Dedifferentiated amniotic fluid mesenchymal stem cell (primary cell): ENCODE results near the gene KYNU.

Experiments used
- DNase-seq: peaks from one replicate; pipeline ENCODE4 v3.0.0-alpha.2; 2016; ENCODE audit errors: extremely low spot score

The KYNU gene

DNA sequence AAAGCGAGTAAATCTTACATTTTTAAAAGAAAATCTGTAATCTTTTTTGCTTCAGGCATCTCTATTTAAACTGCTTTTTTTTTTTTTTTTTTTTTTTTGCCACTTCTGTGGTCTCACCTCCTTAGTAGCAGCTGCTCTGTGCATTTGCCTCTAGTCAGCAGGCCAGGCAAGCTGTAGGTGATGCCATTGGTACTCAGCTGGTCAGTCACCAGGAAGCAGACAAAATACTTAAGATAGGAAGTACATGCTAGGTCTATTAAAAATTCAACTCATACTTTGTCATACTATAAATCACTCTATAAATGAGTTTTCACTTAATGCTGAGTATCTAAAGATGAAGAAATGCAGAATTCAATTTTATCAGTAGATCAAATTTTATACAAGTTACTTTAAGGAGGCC, 83.7 kb downstream of the KYNU start:
- DNase-seq: no peak

GRCh38 chr2:142965443-142965842, 88.0 kb downstream of the KYNU start:
- no peak for DNase-seq

- no peak for DNase-seq
Observed at GRCh38 chr2:142966284-142966683, 88.8 kb downstream of the KYNU start.

DNA sequence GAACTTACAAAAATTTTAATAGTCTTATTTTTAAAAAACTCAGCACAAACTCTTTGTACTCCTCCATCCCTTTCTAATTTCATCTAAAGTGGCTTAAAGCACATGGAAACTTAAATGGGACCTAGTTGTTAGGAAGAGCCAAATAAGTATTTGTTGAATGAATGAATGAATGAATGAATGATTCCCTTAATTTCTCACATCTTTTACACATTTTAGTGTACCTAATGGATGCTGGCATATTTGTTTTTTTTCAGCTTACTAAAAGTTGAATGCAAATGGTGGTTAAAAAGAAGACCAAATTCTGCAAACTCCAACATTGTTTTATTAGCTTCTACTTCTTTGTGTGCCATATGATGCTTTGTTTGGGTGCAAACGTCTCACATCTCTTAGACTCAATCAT, 89.6 kb downstream of the KYNU start:
- no peak for DNase-seq

DNA sequence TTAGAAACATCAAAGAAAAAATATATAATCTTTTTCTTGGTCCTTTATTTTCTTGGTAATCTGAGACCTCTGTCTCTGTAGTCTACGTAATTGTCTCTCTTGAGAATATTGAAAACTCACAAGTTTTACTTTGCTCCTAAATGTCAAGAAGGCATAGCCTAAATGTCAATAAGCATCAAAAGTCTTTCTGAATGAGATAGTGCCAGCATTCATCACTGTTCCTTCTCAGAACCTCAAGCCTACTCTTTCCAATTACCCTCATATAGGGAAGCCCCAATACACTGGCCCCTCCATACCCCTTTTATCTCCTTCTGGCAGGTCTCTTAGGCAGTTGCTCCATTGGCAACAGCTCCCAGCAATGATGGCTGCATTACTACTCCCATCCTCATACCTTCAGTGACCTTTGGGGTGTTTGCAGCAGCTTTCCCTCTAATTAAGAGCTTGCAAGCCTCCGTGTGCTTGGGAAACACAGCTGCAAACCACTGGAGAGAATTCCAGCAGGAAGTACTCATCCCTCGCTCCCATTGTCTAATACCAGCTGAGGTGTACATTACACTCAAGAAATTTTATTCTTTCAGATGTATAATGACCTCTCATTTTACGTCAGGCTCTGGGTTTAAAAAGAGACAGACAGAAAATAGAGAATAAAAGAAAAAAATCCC, 95.8 kb downstream of the KYNU start:
- no peak for DNase-seq

GRCh38 chr2:142973822-142974207, 96.4 kb downstream of the KYNU start:
- no peak for DNase-seq

DNA sequence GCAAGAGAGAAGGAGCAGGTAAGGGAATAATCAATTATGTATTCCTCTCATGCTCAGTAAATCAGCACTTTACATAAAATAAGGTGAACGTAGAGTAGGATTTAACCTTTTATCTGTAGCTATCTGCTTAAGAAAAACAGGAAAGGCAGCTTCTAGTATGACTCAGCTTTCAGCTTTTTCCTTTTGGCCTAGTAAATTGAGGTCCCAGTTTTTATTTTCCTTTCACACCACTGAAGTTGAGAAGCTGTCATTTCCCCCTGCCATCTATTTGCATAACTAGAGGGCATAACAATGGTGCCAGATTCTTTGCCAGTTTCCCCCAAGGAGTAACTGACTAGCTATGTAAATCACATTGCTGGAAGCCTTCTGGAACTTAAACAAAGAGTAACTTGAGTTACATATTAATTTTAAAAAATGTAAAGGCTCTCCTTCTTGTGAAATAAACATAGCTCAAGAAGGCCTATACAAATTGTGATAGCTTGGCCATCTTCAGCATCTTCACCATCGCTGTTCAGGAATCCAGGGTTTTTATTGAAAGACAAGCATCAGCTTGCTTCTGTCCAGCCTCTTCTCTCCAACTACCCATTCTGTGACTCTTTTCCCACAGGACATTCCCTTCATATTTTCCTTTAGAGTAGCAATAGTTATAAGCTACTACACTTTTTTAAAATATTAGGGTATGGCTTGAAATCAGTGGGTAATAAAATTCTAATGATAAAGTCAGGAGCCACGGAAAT, 97.0 kb downstream of the KYNU start:
- no peak for DNase-seq

DNA sequence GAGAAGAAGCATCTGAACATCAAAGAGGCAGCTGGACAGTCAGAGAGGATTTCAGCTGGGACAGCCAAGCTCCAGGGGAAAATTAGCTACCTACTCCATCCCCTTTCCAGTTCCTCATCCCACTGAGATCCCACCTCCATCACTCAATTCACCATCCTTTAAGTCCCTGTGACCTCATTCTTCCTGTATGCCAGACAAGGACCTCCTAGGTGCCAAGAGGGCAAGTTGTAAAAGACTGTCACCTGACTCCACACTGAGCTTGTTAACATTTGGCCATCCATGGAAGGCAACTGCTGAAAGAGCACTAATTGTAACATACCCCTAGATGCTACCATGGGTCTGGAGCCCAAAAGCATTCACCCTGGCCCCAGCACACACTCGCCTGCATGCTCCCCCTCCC, 97.8 kb downstream of the KYNU start:
- no peak for DNase-seq

GRCh38 chr2:142980246-142981068, 103.0 kb downstream of the KYNU start:
- peak; percentile 55 for DNase-seq

- no peak for DNase-seq
Observed at GRCh38 chr2:142981069-142981378, 103.6 kb downstream of the KYNU start.

GRCh38 chr2:142981756-142982155, 104.3 kb downstream of the KYNU start:
- no peak for DNase-seq

DNA sequence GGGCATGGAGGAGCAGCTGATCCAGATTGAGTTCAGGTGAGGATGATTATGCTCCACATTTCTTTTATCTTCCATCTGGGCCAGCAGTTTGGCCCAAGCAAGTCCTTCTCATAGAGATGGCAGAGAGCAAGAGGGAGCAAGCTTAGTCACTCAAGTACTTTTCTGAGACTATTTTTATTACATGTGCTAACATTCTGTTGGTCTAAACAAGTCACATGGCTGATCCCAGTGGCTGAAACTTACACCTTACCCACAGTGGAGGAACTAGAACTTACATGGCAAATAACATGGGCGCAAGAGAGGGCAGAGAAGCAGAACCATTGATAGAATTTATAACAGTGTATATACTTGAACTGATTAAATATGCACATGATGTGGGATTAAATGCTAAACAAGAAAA, 105.7 kb downstream of the KYNU start:
- DNase-seq: no peak

- DNase-seq: no peak
Observed at GRCh38 chr2:142984657-142985056, 107.2 kb downstream of the KYNU start.

- DNase-seq: no peak
Observed at GRCh38 chr2:142987044-142987443, 109.6 kb downstream of the KYNU start.

DNA sequence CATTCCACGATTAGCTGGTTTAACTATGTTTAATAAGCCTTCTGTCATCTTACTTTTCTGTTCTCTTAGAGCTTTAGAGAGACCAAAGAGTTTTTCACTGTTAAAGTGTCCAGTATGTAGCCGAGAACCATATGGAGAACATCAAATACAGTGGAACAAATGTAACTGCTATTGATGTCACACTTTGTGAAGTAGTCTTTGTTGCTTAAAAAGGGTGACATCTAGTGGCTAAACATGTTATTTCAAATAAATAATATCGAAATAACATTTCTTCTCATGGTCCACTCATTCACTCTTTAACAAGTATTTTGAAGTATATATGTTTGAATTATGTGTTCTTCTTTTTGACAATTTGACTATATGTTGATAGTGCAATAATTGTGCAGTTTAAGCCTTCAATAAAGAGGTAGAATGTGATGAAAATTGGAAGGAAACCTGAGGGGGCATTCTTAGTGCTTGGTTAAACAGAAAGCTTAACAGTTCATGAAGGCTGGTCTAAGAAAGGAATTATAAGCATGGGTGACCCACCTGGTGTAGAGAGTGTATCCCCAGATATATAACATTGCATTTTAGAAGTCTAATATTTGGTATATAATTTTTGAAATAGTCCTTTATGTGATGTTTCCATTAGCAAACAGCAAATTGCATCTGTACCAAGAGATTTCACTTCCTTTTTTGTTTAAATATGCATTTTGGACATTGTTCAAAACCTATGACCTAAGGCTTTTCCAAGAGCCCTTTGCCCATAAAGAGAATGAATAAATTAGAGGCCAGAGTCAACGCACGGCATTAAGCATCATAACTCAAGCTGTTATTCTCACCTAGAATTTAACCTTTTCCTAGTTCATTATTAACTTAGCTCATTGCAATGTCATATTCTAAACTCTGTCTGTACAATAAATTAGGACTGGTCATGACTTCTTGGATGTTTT, 112.1 kb downstream of the KYNU start:
- peak; percentile 64 for DNase-seq

- no peak for DNase-seq
Observed at GRCh38 chr2:142991295-142991694, 113.8 kb downstream of the KYNU start.

GRCh38 chr2:142992840-142993239, 115.4 kb downstream of the KYNU start:
- no peak for DNase-seq

DNA sequence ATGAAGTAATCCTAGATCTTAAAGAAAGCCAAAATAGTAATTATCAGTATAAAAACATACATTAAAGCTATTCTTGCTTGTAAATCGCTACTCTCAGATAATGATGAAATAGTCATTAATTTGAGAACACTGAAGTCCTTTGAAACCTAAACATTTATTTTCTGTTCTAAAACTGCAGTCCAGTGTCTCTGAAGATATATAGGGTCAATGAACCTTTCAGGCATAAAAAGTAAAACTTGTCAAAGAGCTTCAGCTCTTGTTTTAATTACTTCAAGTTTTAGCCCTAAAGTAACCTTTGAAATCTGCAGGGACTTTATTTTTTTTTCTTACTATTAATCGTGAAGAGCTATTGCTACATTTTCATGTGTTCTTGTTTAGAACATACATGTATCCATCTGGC, 116.3 kb downstream of the KYNU start:
- no peak for DNase-seq

- DNase-seq: no peak
Observed at GRCh38 chr2:142994665-142995064, 117.2 kb downstream of the KYNU start.

- DNase-seq: no peak
Observed at GRCh38 chr2:142997231-142997630, 119.8 kb downstream of the KYNU start.

DNA sequence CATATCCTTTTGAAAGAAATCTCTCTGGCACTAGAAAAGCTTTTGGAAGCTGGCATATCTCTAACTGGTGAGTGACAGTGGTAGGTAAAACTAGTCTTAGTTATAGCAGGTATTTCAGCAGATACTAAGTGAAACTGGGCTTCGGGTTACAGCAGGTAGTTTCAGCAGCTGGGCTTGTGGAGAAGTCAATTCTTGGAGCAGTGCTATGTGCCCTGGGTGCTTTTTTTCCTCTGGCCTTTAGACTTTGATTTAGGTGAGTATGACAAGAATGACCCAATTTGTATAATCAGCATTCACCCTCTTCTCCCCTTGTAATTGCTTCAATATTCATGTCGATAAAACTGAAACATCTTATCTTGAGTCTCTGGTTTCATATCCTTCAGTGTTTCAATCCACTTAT, 123.1 kb downstream of the KYNU start:
- DNase-seq: no peak

DNA sequence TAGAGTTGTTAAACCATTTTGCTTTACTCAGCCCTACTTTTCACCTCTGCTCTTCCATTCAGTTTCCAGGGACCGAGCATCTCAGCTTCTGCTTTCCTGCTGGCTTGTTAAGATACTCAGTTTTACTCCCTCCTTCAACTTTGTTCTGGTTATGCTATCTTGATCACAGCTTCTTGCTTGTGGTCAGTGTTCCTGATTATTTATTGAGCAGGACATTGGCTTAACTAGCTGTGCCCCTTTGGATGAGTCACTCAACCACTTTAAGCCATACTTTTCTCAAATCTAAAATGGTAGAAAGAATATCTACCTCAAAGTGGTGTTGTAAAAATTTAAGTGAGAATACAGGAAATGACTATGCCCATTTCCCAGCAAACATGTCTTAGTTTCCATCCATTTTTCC, 124.0 kb downstream of the KYNU start:
- no peak for DNase-seq
